ENCODE data around the gene NXN.

Gene NXN

DNA sequence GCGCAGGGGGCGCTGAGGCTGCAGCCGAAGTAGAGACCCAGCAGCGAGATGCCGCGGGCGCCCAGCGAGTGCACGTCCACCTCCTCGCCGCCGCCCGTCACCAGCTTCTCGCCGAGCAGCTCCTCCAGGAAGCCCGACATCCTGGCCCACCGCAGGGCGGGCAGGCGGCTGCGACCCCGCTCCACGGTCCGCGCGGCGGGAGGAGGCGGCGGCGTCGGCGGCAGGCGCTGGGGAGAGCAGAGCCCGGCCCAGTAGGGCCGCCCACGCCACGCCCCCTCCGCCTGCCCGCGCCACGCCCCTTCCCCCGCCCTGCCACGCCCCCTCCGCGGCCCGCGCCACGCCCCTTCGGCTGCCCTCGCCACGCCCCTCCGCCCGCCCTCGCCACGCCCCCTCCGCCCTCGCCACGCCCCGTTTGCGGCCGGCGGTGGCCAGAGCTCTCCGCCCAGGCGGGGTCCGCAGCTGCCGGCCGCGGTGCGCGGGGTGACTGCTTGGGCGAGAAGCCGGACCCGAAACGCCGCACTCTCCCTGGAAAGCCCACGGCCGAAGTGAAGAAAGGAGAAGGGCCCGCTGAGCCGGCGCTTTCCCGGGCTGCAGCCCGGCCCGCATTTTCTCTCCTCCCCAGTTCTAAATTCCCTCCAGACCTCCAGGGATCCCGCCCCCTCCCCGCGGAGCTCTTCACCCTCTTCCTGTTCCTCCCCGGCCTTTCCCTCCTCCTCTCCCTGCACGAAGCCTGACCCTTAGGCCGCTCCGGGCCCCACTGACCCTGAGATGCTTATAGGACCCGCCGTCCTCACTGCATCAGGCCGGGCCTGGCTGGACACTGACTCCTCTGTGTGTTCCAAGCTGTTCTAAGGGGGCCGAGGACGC is at the start of gene NXN:
Gene NXN (minus strand): TSS at position 238 of the 867 bp plus-strand sequence.
- peak in 56 of 58 donors; percentile 18 to 92 (median 83) for DNase-seq

DNA sequence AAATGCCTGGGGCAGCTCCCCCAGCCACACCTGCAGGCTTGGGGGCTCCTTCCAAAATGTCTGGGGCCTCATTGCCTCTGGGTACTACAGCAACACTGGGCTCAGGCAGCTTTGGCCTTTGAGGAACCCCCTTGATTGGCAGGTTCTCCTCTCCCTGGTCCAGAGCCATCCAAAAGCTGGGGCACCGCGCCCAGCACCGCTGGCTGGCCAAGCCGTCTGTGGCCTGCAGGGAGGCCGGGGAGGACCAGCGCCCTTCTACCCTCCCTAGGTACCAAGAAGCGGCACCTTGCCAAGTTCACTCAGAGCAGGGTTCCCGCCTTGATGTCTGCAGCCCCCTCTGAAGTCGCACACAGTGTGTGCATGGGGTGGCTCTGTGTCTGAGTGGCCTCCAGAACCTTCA is 47.5 kb upstream of the NXN start:
- no peak for DNase-seq

DNA sequence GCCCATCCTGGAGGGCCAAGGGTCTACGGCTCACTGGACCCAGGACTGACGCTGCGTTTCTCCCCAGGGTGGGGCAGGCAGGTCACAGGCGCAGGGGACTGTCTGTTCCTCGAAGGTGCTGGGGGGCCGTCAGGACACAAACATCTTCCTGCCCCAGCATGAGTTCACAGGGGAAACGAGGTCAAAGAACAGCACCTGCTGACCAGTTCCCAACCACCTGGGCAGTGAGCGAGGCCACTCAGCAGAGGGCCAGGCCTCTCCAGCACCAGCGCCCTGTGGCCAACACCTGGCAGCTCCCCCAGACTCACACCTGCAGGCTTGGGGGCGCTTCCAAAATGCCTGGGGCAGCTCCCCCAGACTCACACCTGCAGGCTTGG is 47.0 kb upstream of the NXN start:
- DNase-seq: no peak

DNA sequence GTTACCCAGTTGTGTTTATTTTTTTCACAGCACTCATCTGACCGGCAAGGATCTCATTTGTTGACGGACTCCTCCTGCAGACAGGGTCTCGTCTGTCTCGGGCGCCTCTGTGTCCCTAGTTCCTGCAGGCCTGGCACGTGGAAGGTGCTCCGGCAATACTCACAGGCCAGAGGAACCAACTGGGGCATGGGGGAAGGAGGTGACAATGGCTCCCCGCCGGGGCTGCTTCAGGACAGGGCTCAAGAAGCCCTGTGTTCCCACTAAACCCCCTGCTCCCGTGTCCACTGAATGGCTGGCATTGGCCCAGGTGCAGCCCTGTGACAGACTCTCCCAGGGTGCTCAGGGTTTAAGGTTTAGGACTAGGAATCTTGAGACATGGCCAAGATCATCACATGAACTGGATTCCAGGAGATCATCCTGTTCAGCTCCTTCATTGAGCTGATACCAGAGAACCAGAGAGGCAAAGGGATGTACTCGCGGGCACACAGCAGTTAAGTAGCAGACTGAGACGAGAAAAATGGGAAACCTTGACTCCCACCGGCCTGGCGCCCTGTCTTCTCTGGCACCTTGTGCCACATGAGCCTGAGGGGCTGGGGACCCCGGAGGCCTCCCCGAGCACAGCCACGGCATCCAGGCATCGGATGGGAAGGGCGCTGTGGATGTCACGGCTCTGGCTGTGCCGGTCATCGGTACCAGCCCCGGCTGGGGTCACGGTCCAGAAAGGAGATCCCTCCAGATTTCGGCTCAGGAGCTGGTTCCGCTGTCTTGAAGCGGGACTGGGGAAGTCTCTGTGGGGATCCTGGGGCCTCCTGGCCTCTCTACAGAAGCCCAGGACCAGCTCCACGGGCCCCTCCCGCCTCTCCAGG is 46.4 kb upstream of the NXN start:
- no peak for DNase-seq

DNA sequence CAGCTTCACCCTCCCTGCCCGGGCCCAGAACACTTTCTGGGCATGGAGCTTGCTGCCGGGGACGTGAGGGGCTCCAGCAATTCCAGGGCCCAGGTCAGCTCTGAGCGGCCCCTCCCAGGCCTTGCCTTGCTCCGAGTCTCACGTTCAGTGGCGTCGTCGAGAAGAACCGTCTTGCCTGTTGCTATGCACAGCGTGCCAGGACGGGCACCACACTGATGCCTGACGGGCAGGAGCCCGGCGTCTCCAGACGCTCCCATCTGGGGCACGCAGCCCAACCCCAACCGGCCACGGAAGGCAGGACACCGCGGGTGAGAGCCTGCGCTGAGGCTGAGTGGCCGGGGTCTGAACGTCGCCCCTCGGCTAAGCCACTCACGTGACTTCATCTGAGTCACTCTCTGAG is 44.5 kb upstream of the NXN start:
- DNase-seq: no peak

DNA sequence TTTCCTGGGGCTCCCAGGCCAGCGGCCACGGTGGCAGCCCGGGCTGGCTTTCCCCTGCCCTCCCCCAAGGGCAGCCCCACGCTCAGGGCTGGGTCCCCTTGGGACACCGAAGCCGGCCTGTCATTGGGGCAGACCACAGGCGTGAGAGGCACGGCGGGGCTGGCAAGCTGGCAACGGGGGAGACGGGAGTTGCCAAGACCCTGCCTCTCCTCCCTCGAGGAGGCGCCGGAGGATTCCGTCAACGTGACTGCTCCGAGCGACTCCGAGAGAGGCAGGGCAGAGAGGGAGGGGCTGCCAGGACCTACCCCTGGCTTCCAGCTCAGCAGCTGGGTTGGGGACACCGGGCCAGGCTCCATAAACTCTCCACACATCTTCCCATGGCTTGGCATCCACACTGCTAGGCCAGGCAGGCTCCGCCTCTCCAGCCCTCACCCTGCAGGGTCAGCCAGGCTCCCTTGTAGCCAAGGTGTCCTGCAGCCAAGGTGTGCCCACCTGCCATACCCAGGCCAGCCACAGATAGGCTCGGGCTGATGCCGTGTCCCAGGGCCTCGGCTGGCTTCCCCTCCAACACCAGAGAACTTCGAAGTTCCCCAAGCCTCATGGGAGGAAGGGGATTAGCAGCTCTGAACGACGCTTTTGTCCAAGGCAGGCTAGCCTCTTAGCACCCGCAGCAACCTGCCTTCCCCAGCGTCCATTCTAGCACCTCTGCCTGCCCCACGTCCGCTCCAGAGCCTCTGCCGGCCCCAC is 42.9 kb upstream of the NXN start:
- peak in 19 of 58 donors; percentile 14 to 59 (median 36) for DNase-seq

DNA sequence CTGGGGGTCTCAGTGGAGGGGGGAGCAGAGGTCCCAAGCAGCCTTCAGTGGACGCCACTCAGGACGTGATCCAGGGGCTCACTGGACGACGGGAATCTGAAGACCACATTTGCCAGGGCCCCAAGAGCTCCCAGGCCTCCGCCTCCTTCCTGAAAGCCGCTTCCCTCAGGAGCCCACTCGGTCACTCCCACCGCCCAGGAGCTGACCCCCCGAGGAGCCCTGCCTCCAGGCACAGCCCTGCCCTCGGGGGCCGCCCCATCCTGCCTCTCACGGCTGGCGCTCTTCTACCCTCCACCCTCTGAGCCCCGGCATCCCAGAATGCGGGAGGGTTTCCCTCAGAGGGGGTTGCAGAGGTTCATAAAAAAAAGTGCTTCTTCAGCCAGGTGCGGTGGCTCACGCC is 41.6 kb upstream of the NXN start:
- no peak for DNase-seq

DNA sequence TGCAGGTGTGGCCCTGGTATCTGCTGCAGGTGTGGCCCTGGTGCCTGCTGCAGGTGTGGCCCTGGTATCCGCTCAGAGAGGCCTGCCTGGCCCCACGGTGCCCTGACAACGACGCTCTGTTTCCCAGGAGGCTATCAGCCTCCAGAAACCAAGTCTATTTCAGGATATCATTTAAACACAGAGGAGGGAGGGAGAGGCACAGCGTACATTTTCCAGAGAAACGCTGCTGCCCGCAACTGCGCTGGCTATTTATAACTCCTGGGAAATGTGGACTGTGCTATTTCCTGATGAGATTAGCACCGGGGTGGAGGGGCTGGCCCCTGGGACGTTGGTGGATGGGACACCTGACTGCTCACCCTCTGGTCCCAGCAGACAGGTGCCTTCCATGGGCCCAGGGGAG is 39.9 kb upstream of the NXN start:
- peak in 7 of 58 donors; percentile 11 to 60 (median 36) for DNase-seq

DNA sequence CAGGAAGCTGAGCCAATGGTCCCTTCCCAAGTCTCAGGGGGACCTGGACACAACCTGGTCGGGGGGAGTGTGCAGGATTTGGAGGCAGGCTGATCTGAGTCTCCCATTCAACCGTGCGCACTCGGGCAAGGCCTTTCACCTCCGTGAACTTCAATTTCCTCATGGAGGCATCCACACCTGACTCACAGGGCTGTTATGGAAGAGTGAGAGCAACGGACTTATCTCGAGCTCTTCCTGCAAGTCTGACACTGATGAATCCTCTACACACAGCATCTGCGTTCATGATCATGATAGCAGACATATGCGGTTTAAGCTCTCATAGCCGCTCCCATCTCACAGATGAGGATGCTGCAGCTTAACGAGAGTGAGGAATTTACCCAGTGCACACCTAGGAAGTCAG is 39.0 kb upstream of the NXN start:
- no peak for DNase-seq

DNA sequence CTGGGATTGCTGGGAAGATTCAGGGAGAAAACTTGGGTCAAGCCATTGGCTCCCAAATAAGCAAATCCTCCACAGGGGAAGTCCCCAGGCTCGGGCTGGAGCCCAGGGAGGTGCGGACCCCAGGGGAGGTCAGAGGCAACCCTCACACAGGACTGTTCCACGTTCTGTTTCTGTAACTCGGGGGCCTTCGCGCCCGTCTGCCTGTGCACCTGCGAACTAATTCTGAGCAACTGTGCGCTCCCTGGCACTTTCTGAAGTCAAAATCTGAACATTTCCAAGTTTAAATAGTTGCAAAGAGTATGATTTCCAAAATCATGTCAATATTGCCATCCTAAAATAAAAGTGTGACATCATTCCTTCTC is 34.1 kb upstream of the NXN start:
- DNase-seq: no peak

DNA sequence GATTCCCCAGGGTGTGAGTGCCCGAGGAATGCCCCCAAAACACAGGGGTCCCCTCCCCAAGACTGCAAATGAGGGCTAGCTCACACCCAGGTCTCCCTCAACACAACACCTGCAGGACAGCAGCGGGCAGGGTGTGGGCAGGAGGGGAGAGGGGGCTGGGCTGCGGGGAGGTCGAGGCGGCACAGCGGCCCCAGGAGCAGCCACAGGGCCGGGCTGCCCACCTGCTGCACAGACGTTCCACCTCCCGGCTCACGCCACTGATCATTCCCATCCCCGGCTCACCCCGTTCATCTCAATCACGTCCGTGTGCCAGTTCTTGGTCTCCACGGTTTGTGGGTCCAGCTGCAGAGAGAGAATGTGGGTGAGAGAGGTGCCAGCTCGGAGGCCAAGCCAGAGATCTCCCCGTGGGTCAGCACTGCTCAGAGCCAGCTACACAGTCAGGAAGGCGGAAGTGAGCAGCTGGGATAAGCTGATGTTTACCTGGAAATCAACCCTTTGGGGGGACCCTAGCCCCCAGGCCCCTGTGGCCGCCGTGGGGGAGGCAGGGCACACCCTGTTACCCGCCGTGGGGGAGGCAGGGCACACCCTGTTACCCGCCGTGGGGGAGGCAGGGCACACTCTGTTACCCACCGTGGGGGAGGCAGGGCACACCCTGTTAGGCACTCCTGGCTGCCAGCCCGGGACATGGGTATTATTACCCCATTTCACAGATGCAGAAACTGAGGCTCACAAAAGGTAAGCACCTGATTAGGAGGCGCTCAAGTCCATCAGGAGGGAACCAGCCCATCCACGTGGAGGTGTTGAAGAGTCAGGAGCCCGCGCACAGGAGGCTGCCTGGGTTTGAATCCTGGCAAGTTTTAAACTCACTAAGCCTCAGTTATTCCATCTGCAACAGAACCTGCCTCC is 33.5 kb upstream of the NXN start:
- DNase-seq: no peak

DNA sequence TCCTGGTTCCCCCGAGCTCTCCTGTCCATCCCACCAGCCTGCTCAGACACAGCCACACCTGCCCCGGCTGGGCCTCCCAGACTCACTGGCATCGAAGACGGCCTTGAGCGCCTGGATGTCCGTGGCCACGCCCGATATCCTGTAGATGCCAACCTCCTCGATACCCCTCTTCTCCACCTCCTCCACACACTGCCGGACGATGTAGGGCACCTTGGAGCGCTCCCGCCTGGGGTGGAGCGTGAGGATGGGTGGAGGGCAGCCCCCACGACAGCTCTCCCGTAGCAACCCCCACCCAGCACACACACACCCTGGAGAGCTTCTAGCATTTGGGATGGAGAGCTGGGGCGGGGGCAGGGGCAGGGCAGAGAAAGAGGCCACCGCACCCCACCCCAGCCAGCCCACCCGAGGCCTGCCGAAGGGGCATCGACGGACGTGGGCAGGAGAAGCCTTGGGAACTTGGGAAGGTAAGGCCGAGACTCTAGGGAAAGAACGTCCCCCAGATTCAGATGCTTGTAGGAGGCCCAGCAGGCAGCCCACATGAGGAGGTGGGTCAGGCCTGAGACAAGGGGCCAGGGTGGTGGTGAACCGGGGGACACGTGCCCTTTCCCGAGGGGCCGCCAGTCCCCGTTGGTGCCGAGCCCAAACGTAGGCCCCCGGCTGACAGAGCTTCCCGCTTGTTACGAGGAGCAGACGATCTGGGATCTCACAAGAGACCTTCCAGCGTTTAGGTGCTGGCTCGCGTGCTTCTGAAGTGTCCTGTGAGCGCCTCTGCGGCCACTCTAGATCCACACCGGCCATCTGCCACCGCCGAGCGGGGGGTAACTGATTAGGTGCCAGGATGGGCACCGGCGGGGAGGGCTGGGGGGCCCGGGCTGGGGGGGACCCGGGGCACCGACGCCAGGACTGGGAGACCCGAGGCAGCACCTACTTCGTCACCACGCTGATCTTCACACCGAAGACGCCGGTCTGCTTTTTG is 32.5 kb upstream of the NXN start:
- DNase-seq: no peak

DNA sequence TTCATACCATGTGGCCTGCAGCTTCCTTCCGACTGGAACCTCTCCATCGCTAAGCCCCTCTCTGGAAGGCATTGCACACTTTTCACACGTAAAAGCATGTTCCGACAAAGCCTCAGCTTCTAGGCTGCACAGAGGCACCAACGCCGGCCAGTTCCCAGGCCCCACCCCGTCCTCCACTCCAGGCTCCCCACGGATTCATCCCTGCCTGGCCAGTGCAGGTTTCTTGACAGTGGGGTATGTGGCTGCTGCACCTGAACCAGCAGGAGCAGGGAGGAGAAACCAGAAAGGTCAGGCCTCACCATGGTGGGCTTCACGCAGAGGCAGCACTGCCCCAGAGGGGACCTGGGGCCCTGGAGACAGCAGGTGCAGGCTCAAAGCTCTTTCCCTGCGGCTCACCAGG is 31.6 kb upstream of the NXN start:
- DNase-seq: no peak

DNA sequence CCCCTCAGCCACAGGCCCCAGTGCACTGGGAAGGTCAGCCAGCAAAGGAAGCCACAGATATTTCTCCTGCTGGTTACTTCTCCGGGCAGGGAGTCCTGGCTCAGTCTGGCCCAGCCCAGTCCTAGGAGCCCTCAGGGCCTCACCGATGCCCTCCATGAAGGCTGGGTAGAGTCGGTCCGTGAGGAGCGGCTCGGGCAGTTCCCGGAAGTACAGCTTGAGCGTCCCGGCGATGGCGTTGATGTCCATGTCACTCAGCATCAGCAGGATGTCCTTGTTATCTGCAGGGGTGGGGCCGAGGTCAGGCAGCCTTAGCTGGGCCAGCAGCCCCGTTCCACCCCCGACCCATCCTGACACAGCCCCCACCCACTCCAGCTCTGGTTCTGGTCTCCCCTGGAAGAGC is 31.0 kb upstream of the NXN start:
- no peak for DNase-seq

DNA sequence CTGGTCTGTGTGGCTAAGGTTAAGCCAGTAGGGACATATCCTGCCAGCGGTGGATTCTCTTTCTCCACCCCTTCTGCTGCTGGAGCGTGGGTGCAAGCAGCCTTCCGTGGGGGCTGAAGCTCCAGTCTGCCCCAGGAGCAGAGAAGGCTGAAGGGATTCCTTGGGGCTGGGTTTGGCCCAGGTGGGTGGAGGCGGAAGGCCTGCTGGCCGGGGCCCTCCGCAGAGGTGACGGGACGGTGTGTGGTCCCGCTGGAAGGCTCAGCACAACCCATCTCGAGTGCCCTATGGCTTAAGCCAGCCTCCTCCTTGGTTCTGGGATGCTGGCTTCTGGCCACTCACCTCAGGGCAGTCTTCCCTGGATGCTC is 30.5 kb upstream of the NXN start:
- no peak for DNase-seq

DNA sequence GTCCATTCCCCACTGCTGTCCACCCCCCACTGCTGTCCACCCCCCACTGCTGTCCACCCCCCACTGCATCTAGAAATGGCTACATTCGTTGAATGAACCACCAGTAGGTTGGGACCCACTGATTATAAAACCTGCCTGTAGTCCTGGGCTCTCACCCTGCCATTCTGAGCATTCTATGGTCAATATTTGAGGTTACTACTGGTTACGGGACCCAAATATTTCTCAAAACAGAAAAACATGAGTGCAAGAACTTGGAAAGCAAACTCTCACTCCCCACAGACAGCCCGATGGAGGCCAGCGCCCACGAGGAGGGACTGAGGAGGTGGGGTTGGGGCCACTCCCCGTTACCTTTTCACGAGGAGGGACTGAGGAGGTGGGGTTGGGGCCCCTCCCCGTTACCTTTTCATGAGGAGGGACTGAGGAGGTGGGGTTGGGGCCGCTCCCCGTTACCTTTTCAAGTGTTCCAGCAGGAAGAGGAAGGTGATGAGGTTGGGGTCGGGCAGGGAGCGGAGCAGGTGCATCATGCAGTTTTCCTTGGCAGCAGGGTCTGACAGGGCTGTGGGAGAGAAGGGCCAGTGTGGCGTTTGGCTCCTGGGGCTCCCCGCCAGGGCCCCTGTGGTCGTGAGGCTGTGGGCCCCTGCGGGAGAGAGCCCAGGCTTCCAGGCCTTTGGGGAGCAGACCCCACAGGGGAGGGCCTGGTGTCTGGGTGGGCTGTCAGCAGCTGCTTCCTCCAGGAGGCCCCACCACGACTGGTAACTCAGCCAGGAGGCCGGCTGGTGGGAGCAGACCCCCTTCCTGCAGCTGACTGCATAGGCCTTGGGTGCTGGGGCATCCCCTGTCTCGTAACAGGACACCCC is 29.9 kb upstream of the NXN start:
- no peak for DNase-seq

DNA sequence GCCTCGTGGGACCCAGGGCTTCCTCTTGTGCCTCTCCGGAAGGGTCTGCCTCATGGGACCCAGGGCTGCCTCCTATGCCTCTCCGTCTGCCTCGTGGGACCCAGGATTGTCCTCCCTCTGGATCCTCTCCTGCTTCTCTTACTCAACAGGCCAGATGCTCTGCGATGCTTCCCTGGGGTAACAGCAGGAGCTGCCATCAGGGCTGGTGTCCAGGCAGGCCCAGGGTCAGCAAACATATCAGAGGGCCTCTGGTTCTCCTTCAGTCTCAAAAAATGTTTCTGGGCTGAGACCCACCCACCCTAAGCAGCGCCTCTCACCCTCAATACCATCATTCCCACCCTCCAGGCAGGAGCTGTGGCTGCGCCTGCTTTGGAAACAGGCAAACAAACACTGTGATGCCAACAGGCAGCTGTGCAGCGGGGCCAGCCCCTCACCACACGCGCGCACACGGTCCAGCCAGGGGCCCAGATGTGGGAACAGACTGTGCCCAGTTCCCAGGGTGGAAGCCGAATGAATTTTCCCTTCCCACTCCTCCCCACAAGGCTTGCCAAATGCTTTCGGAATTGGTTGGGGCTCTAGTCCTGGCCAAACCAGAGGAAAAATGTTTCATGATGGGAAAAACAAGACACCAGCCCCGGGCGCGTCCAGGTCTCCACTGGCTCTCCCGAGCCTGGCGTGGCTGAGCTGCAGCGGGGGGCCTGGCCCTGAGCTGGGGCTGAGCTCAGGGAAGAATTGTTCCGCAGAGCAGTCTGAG is 28.6 kb upstream of the NXN start:
- peak in 28 of 58 donors; percentile 13 to 70 (median 40) for DNase-seq

All from anterior cingulate cortex (tissue), 58 donors.